HL-60 (cell line): ENCODE measurements around the gene PWWP2B.

Experiments
- DNase-seq, 2 experiments: peaks; one replicate each; pipeline ENCODE4 v3.0.0-alpha.2; 2010 to 2020; ENCODE audit warnings: low read depth in 1 of 2, low spot score in 1 of 2
- H3K27ac ChIP-seq: fragments of 250-450 bp; sonication (Bioruptor Pico); replicated peaks from 2 replicates; pipeline ENCODE4 v1.5.1; 2020; ENCODE audit warnings: mild to moderate bottlenecking, moderate library complexity
- H3K27me3 ChIP-seq: fragments of 250-450 bp; sonication (Bioruptor Pico); 2 replicates; pipeline ENCODE4 v1.5.1; 2021; ENCODE audit warnings: mild to moderate bottlenecking, moderate library complexity; ENCODE audit not compliant: insufficient read depth, poor library complexity, severe bottlenecking
- H3K4me3 ChIP-seq: replicated peaks from 2 replicates; pipeline ENCODE4 v1.5.1; 2011; ENCODE audit warnings: mild to moderate bottlenecking, control low read depth, low read length; ENCODE audit not compliant: insufficient read depth
- GABPA ChIP-seq: IDR thresholded peaks from 2 replicates; pipeline ENCODE4 v1.6.1; 2012; ENCODE audit warnings: low read depth
- POLR2AphosphoS5 ChIP-seq: IDR thresholded peaks from 2 replicates; pipeline ENCODE4 v1.6.1; 2012; ENCODE audit warnings: low read depth
- SPI1 ChIP-seq: IDR thresholded peaks from 2 replicates; pipeline ENCODE4 v1.6.1; 2012; ENCODE audit warnings: low read depth, mild to moderate bottlenecking, borderline replicate concordance
- TF ChIP-seq, protein P1 (sequence below): IDR thresholded peaks from one replicate; pipeline ENCODE4 v1.5.1; 2011; ENCODE audit warnings: low read length, control low read depth, inconsistent platforms; ENCODE audit not compliant: insufficient read depth
- TF ChIP-seq, protein P2 (sequence below): IDR thresholded peaks from 2 replicates; pipeline ENCODE4 v1.6.1; 2012; ENCODE audit warnings: low read depth; ENCODE audit not compliant: insufficient replicate concordance

The PWWP2B gene

DNA sequence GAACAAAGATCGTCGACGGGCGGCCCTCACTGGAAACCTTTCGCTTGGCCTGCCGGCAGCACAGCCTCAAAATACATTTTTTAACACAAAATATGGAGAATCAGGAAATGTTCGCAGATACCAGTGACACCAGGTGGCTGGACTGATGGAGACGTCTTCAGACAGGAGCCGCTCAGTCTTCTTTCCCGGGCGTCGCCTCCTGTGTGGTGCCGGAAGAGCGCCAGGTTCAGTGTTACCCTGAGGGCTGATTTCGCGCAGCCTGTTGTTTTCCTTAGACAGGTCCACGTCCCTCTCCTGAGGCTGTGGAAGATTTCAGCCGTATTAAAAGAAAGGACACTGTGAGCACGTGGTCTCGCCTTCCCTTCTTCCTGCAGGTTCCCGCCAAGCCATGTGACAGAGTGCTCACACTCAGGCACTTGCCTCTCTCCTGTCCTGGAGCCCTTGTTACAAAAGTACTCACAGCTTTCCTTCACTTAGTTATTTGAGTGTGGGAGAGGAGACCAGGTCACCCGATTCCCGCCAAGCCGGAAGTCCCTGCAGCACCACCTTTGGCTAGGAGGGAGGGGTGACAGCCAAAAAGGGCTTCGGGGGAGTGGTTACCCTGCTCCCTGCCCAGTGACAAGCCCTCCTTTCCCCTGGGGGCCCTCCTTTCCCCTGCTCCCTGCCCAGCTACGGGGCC, 21.7 kb upstream of the PWWP2B start:
- TF ChIP-seq SPI1 (no peak), GABPA (no peak), POLR2AphosphoS5 (no peak)
- TF ChIP-seq, protein P1, sequence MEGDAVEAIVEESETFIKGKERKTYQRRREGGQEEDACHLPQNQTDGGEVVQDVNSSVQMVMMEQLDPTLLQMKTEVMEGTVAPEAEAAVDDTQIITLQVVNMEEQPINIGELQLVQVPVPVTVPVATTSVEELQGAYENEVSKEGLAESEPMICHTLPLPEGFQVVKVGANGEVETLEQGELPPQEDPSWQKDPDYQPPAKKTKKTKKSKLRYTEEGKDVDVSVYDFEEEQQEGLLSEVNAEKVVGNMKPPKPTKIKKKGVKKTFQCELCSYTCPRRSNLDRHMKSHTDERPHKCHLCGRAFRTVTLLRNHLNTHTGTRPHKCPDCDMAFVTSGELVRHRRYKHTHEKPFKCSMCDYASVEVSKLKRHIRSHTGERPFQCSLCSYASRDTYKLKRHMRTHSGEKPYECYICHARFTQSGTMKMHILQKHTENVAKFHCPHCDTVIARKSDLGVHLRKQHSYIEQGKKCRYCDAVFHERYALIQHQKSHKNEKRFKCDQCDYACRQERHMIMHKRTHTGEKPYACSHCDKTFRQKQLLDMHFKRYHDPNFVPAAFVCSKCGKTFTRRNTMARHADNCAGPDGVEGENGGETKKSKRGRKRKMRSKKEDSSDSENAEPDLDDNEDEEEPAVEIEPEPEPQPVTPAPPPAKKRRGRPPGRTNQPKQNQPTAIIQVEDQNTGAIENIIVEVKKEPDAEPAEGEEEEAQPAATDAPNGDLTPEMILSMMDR = no peak
- TF ChIP-seq, protein P2, sequence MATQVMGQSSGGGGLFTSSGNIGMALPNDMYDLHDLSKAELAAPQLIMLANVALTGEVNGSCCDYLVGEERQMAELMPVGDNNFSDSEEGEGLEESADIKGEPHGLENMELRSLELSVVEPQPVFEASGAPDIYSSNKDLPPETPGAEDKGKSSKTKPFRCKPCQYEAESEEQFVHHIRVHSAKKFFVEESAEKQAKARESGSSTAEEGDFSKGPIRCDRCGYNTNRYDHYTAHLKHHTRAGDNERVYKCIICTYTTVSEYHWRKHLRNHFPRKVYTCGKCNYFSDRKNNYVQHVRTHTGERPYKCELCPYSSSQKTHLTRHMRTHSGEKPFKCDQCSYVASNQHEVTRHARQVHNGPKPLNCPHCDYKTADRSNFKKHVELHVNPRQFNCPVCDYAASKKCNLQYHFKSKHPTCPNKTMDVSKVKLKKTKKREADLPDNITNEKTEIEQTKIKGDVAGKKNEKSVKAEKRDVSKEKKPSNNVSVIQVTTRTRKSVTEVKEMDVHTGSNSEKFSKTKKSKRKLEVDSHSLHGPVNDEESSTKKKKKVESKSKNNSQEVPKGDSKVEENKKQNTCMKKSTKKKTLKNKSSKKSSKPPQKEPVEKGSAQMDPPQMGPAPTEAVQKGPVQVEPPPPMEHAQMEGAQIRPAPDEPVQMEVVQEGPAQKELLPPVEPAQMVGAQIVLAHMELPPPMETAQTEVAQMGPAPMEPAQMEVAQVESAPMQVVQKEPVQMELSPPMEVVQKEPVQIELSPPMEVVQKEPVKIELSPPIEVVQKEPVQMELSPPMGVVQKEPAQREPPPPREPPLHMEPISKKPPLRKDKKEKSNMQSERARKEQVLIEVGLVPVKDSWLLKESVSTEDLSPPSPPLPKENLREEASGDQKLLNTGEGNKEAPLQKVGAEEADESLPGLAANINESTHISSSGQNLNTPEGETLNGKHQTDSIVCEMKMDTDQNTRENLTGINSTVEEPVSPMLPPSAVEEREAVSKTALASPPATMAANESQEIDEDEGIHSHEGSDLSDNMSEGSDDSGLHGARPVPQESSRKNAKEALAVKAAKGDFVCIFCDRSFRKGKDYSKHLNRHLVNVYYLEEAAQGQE = no peak

DNA sequence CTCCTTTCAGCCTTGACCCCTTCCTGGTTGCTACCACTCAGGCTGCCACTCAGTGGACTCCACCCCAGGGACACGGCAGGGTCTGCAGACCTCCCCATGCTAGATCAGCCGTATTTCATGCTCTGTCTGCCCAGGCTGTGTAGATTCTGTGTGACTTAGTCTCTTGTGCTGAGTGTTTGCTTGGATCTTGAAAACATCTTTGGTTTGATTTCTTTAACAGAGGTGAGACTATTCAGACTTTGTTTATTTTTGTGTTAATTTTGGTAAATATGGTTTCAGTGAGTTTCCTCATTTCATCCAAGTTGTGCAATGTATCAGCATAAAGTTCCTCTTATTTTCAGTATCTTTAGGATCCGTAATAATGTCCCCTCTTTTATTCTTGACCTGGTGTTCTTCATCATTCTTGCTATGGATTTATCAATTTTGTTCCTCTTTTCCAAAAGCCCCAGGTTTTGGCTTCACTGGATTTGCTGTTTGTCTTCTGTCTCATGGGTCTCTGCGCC, 21.2 kb upstream of the PWWP2B start:
- H3K27ac ChIP-seq = no peak overlapping the region
- DNase-seq = no peak
- H3K27me3 ChIP-seq = no peaks in the 10 kb centered on the region
- no peak overlapping the region for H3K4me3 ChIP-seq
- no peak for TF ChIP-seq POLR2AphosphoS5
- no peak for TF ChIP-seq GABPA
- TF ChIP-seq, protein P1 = no peak
- TF ChIP-seq, protein P2 = no peak
- no peak for TF ChIP-seq SPI1

More for the DNA sequence above, 21.7 kb upstream of the PWWP2B start:
- Histone ChIP-seq H3K27ac (no peak overlapping the region), H3K4me3 (no peak overlapping the region), H3K27me3 (no peaks in the 10 kb centered on the region)
- no peak for DNase-seq

DNA sequence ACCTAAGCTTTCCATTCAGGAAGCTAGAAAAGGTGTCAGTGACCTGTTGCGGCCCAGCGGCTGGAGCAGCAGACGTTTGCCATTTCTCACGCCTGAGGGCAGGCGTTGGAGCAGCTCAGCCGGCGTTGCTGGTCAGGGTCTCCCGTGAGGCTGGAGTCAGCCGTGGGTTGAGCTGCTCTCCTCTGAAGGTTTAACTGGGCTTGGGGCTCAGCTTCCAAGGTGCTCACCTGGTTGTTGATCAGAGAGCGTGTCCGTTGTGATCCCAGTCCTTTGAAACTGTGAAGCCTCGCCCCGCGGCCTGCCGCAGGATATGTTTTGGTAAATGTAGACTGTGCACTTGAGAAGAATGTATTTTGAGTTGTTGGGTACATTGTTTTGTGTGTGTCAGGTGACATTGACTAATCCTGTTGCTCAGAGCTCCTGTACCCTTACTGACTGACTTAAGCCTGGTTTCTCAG, 20.6 kb upstream of the PWWP2B start:
- DNase-seq = no peak
- Histone ChIP-seq H3K4me3 (no peak overlapping the region), H3K27ac (no peak overlapping the region), H3K27me3 (no peaks in the 10 kb centered on the region)
- TF ChIP-seq, protein P2 = no peak
- TF ChIP-seq, protein P1 = no peak
- TF ChIP-seq POLR2AphosphoS5 (no peak), GABPA (no peak), SPI1 (no peak)
